NCI-H226 (cell line): ENCODE measurements around the gene NR1D2.
"Not testable (repeated sequence)": the region's sequence is repeated elsewhere in the genome, so short reads cannot be mapped to it uniquely, and the experiment has no call there.

Experiments
- DNase-seq: peaks from one replicate; pipeline ENCODE4 v3.0.0-alpha.2; 2015

NR1D2 gene

GRCh38 chr3:23944861-23945662, at the start of gene NR1D2:
Gene NR1D2 (plus strand): TSS chr3:23945286. CDS start chr3:23945579, 293 bp downstream.
- DNase-seq: peak; percentile 68

GRCh38 chr3:23900744-23901143, 44.3 kb upstream of the NR1D2 start:
- DNase-seq: no peak

- no peak for DNase-seq
These were observed 40.5 kb upstream of the NR1D2 start for GRCh38 chr3:23904545-23904944.

- DNase-seq: no peak
These were observed 35.7 kb upstream of the NR1D2 start for GRCh38 chr3:23909341-23909740.

- DNase-seq: no peak
These were observed 33.7 kb upstream of the NR1D2 start for GRCh38 chr3:23911397-23911796.

- DNase-seq: not testable (repeated sequence)
These were observed 32.8 kb upstream of the NR1D2 start for GRCh38 chr3:23912335-23912734.

GRCh38 chr3:23913182-23913581, 31.9 kb upstream of the NR1D2 start:
- DNase-seq: no peak

GRCh38 chr3:23913873-23914743, 31.0 kb upstream of the NR1D2 start:
- DNase-seq: no peak

- no peak for DNase-seq
These were observed 29.5 kb upstream of the NR1D2 start for GRCh38 chr3:23915537-23916108.

- no peak for DNase-seq
These were observed 28.8 kb upstream of the NR1D2 start for GRCh38 chr3:23916152-23916885.

GRCh38 chr3:23916886-23917678, 28.0 kb upstream of the NR1D2 start, which contains the start of the genes NKIRAS1 and RPL15:
Gene NKIRAS1 (minus strand): TSS chr3:23916990. CDS start chr3:23910904, 6,086 bp downstream.
Gene RPL15 (plus strand): TSS chr3:23917132. CDS start chr3:23917860, 728 bp downstream.
- DNase-seq: peak; percentile 94

GRCh38 chr3:23917679-23918303, 27.3 kb upstream of the NR1D2 start:
- DNase-seq: not testable (repeated sequence)

GRCh38 chr3:23918331-23918730, 26.8 kb upstream of the NR1D2 start:
- DNase-seq: not testable (repeated sequence)

GRCh38 chr3:23919628-23920027, 25.5 kb upstream of the NR1D2 start:
- no peak for DNase-seq

GRCh38 chr3:23920151-23920655, 24.9 kb upstream of the NR1D2 start:
- DNase-seq: no peak

GRCh38 chr3:23921052-23921511, 24.0 kb upstream of the NR1D2 start:
- no peak for DNase-seq

- DNase-seq: peak; percentile 16
These were observed 21.3 kb upstream of the NR1D2 start for GRCh38 chr3:23923786-23924185.

GRCh38 chr3:23926246-23926645, 18.8 kb upstream of the NR1D2 start:
- DNase-seq: no peak

- no peak for DNase-seq
These were observed 18.4 kb upstream of the NR1D2 start for GRCh38 chr3:23926736-23927135.

- DNase-seq: peak; percentile 6
These were observed 16.6 kb upstream of the NR1D2 start for GRCh38 chr3:23928524-23928923.

- DNase-seq: no peak
These were observed 13.5 kb upstream of the NR1D2 start for GRCh38 chr3:23931597-23931996.
